HS-5 (cell line): ENCODE data around the gene AMIGO1.

ENCODE experiments used
- DNase-seq: peaks from one replicate; pipeline ENCODE4 v3.0.0-alpha.2; 2012; ENCODE audit warnings: low read depth

AMIGO1 gene

GRCh38 chr1:109532365-109533136 is 23.0 kb upstream of the AMIGO1 start:
- DNase-seq = no peak

- DNase-seq = no peak
These were observed 22.4 kb upstream of the AMIGO1 start for GRCh38 chr1:109531826-109532364.

DNA sequence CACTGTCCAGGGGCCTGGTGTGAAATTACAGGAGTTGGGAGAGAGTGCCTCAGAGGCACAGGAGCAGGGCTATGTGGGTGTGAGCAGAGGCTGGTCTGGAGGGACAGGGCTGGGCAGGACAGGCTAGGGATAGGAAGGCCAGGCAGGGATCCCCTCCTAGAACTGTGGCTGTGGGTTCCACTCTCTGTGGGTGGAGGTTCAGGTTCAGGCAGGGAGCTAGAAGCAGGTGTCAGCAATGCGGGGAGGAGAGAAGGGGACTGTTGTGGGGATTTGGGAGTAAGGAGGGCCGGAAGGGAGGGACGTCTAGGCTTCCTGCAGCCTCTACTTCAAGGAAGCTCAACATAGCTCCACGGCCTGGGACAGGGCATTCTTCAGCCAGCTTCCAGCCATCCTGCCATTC is 21.9 kb upstream of the AMIGO1 start:
- DNase-seq = no peak

GRCh38 chr1:109530457-109531087 is 21.0 kb upstream of the AMIGO1 start:
- no peak for DNase-seq

- DNase-seq = no peak
These were observed 20.4 kb upstream of the AMIGO1 start for GRCh38 chr1:109529881-109530456.

DNA sequence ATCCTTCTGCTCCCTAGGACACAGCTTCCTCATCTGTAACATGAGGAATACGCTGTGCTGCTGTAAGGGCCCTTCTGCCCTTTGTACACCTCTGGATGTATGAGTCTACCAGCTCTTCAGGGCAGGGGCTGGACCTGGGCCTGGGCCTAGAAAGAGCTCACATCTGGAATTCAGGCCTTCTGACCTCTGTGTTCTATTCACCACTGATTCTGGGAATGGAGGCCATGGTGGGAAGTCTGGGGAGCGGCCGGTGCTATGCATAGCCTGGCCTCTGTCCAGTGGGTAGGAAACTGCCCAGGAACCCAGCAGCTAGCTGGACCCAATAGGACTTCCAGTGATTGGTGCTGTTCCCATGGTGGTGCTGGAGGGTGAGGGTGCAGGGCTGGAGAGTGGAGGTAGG is 19.2 kb upstream of the AMIGO1 start:
- DNase-seq = no peak

GRCh38 chr1:109527846-109528695 is 18.5 kb upstream of the AMIGO1 start:
- DNase-seq = no peak

DNA sequence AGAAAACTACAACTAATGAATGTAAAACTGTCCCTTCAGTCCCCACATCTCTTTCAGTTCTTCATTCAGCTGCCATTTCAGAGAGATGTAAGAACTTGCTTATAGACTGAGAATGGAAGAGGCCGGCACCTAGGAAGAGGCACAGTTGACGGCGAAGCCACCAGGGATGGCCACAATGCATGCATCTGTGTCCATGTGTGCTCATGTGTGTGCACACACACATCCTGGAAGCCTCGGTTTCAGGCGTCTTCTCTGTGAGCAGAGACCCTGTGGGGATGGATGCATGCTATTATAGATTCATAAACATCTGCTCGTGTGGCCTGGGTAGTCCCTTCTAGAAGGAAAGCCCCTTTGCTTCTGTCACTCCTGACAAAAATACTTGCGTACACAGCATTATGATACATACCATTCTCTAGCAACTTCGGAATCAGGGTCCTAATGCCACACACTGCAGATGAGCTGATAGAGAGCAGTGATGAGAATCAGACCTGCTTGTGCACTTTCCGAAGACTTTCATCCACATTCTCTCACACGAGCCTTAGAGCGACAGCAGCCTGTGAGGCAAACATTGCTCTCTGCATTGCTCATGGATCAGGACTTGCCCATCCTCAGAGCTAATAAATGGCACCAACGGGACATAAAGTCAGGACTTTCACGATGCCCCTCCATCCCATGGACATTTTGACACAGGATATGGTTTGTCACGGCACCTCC is 17.7 kb upstream of the AMIGO1 start:
- no peak for DNase-seq

DNA sequence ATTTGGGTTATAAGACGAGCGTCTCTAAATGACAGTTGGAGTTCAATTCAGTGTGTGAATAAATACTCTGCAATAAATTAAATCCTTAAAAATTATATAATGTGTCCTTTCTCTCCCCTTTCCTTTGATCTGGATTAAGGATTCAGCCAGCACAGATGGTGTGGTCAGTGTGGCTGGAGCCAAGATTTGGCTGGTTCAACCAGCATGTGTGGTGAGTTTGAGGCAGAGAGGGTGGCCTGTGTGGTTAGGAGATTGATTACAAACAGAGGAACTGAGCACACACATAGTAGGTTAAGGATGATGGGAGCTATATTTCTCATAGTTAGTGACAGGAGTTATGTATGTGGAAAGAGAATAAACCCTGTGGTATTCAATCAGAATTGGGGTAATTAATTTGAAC is 14.2 kb upstream of the AMIGO1 start:
- DNase-seq = no peak

DNA sequence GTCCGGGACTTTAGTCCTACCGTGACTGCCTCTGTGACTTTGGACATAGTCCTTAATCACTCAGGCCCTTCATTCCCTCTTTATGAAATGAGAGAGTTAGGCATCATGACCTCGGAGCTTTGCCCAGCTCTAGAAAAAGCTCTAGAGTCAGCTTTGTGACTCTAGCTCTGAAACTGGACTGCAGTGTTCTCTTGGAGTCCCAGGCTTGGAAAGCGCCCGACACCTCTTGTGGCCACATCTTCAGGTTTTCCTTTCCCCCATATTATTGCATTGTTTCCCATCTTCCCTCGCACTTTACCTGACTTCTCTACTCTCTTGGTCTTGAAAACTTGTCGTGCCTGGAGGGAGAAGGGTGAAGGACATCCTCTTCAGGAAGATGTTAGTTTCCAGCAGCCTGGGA is 12.5 kb upstream of the AMIGO1 start:
- DNase-seq = no peak

- no peak for DNase-seq
These were observed 11.8 kb upstream of the AMIGO1 start for GRCh38 chr1:109521002-109521951.

- DNase-seq = no peak
These were observed 7.8 kb upstream of the AMIGO1 start for GRCh38 chr1:109517337-109517736.

DNA sequence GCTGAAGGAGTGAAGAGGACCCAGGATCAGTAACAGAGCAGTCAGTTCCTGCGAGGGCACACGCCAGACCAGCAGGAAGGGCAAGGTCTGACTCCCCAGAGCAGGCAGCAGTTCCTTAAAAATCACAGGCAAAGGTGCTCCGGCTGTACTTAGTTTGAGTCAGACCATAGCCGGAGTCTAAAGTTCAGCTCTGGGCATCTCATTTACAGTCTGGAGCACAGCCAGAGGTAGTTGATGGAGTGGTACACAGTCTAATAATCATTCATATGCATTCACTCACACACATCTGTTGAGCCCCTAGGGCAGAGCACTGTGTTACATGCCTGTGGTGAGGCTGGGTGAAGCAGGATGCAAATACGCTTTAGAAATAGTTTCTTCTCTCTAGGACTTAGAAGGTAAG is 7.3 kb upstream of the AMIGO1 start:
- no peak for DNase-seq

GRCh38 chr1:109514846-109515245 is 5.3 kb upstream of the AMIGO1 start:
- DNase-seq = no peak

DNA sequence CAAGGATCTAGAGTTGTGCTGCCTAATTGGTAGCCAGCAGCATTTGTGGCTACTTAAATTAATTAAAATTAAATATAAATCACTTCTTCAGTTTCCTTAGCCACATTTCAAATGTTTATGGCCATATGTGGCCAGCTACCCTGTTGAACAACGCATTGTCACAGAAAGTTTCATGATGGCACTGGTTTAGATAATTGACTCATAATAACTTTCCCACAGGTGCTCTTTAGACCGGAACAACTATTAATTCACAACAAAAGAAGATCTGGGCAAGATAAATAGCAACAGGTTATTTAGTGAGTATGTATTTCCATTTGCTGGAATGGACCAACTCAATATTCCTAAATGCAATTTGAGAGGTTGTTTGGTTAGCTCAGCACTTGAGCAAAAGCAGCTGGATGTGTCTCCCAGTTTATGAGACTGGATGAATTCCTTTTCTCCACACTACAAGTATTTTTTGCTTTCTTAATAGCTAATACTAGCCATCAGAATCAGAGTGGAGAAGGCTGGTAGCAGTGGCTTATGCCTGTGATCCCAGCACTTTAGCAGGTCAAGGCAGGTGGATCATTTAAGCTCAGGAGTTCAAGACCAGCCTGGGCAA is 3.7 kb upstream of the AMIGO1 start:
- DNase-seq = no peak

- DNase-seq = no peak
These were observed 703 bp downstream of the AMIGO1 start for GRCh38 chr1:109508873-109509175.

GRCh38 chr1:109508001-109508872 is 1.3 kb downstream of the AMIGO1 start:
- no peak for DNase-seq

- DNase-seq = no peak
These were observed 4.6 kb downstream of the AMIGO1 start for GRCh38 chr1:109504974-109505373.

- DNase-seq = no peak
These were observed 5.6 kb downstream of the AMIGO1 start for GRCh38 chr1:109503935-109504334.
